GM21390 (cell line): Measurements from ENCODE around the gene OTUD3.

Source experiments
- ATAC-seq: cut with Tn5 transposase; IDR thresholded peaks from one replicate; pipeline ENCODE4 v1.9.1; 2021; ENCODE audit not compliant: unreplicated experiment

OTUD3 gene

DNA sequence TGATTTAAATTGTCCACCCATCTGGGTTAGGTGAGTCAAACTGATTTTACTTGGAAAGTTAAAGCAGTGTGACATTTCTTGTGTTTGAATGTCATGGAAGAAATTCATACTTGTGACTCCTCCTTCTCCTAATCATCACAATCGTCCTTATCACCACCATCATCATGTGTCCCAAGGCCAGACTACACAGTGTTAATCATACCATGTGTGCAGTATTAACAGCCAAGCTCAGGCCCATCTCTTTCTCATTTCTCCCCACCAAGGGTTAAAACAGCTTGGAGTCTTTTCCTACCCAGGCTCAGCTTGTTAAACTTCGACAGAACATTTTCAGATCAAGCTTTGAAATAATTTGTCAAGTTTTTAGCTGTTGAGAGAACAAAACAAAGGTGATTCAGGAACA, 63.7 kb downstream of the OTUD3 start:
- ATAC-seq, result no peak

GRCh38 chr1:19946331-19946751, 64.1 kb downstream of the OTUD3 start:
- no peak for ATAC-seq

GRCh38 chr1:19946971-19947370, 64.8 kb downstream of the OTUD3 start:
- no peak for ATAC-seq

DNA sequence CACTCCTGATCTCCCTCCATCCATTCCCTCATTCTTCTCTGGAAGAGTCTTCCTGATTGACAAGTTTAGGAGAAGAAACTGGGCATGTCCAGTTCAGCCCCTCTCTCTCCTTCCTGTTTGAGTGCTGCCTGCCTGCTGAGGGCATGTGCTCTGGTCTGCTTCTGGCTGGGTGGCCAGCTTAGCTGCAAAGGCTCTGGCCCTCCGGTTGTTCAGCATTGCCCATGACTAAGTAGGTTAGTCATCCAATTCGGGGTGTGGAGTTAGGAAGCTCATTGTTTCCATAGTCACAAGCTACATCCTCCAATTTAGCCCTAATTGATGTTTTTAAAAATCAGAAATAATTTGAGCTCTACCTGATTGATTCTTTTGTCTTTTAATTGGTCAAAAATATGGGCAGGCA, 66.8 kb downstream of the OTUD3 start:
- no peak for ATAC-seq

DNA sequence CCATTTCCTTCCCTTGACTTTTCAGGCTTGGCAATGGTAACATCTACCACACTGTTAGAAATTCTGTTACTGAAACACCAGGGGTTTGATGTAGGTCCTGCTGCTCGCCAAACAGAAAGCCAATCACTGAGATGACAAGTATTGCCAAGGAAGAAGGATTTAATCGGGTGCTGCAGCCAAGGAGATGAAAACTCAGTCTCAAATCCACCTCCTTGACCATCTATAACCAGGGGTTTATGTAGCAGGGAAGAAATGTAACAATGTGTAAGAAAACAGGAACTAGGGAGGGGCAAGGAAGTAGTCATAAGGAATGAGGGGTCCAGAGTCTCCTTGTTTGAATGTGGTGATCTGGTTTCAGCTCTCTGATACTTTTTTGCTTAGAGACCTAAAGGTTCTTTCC, 71.9 kb downstream of the OTUD3 start:
- no peak for ATAC-seq

- no peak for ATAC-seq
Observed at GRCh38 chr1:19955534-19956170, 73.5 kb downstream of the OTUD3 start.

DNA sequence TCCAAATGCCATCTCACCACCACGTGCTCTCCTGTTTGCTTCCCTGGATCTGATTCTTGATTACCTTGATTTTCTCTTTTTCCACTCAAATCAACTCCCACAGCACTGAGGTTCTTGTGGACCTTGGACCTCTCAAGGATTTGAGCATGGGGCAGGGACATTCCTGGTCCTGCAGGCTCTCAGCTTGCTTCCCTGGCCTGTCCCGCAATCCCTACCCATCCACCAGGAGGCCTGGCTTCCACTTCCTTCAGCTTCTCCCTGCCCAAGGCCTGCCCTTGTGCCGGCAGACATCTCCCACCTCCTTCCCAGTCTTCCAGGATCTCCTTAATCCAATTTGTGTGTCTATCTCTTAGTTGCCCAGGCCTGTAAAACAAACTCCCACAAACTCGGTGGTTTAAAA, 75.6 kb downstream of the OTUD3 start:
- no peak for ATAC-seq

GRCh38 chr1:19960591-19960990, 78.4 kb downstream of the OTUD3 start:
- no peak for ATAC-seq
